Kidney (tissue), 14 donors: ENCODE measurements around the gene TMEM17. TPM values are rescaled to one million over a fixed set of nuclear protein-coding genes. Genes with fewer than 3 reads are reported as not detected.

Experiments used
- DNase-seq, 5 donors: peaks; one replicate each; pipeline ENCODE4 v3.0.0-alpha.2; 2013 to 2020
- FAIRE-seq: peaks from 2 replicates; lab custom pipeline; 2012; peaks lifted over from hg19 to GRCh38; lab: Jason Lieb, UNC
- H3K27ac ChIP-seq, 2 donors: one replicate each; pipeline ENCODE4 v1.7.0; 2013; ENCODE audit warnings: low read depth in 2 of 2, low read length in 2 of 2, inconsistent platforms in 1 of 2
- H3K27me3 ChIP-seq: one replicate; pipeline ENCODE4 v1.7.1; 2013; ENCODE audit warnings: low read length, inconsistent platforms; ENCODE audit not compliant: control insufficient read depth, insufficient read depth
- H3K36me3 ChIP-seq, 3 donors: one replicate each; pipeline versions ENCODE4 v1.7.0 to v1.7.1; 2013; ENCODE audit warnings: low read length in 3 of 3, control low read depth in 1 of 3, inconsistent platforms in 1 of 3; ENCODE audit not compliant: insufficient read depth in 3 of 3, control insufficient read depth in 2 of 3
- H3K4me1 ChIP-seq, 3 donors: one replicate each; pipeline versions ENCODE4 v1.7.0 to v1.7.1; 2013; ENCODE audit warnings: low read length in 3 of 3, inconsistent platforms in 1 of 3, low read depth in 1 of 3; ENCODE audit not compliant: control insufficient read depth in 2 of 3, insufficient read depth in 2 of 3
- H3K4me3 ChIP-seq, 3 donors: one replicate each; pipeline versions ENCODE4 v1.7.0 to v1.8.1; 2013; ENCODE audit warnings: low read length in 3 of 3, control low read depth in 1 of 3, inconsistent platforms in 1 of 3
- H3K9ac ChIP-seq, 3 donors: one replicate each; pipeline versions ENCODE4 v1.7.0 to v1.7.1; 2013; ENCODE audit warnings: low read length in 3 of 3, control low read depth in 1 of 3, inconsistent platforms in 1 of 3
- H3K9me3 ChIP-seq, 3 donors: one replicate each; pipeline versions ENCODE4 v1.7.0 to v1.7.1; 2013; ENCODE audit warnings: low read length in 3 of 3, control low read depth in 1 of 3, inconsistent platforms in 1 of 3; ENCODE audit not compliant: control insufficient read depth in 2 of 3, insufficient read depth in 1 of 3
- intact Hi-C: fragments of 100-400 bp; cut with DNase I; formaldehyde crosslinking; loops from one replicate; pipeline ENCODE4 v1.11.1; 2022
- polyA plus RNA-seq: library from polyadenylated mRNA; stranded (reverse); fragments of 350-450 nt; fragmentation: Illumina TruSeq; extraction: RNeasy Lipid Tissue Mini Kit (QIAGEN cat#74804); gene quantifications from one replicate; pipeline ENCODE4 v1.2.3, GENCODE V29; 2014; ENCODE audit warnings: low read depth, low replicate concordance; ENCODE audit not compliant: insufficient read depth
- total RNA-seq: library from RNA; stranded (reverse); fragmentation: NEBNext Ultra II Directional; extraction: Animal tissue kit (Norgen Biotek cat#: 25700); gene quantifications from one replicate; pipeline ENCODE4 v1.2.1, GENCODE V29; 2021
- TF ChIP-seq, protein P1 (sequence below): IDR thresholded peaks from 3 replicates; pipeline ENCODE4 v1.5.1; 2012; ENCODE audit warnings: mild to moderate bottlenecking, moderate library complexity, borderline replicate concordance; ENCODE audit not compliant: insufficient read depth; ENCODE audit errors: extremely low read depth
- donor health status: control.
- donor health status: control.
- donor health status: control.
- donor health status: control.
- donor health status: control.
- donor health status: DM: yes; HTN: yes; CAD: no.
- donor health status: Normal renal cell carcinoma (clear cell type).

The TMEM17 gene
- total and polyA plus RNA-seq, 2 donors from 2014 or later = 3.2 to 4.2 TPM

GRCh38 chr2:62467100-62467474 is 38.9 kb downstream of the TMEM17 start:
- no peak overlapping the region for H3K4me3 ChIP-seq
- TF ChIP-seq, protein P1, sequence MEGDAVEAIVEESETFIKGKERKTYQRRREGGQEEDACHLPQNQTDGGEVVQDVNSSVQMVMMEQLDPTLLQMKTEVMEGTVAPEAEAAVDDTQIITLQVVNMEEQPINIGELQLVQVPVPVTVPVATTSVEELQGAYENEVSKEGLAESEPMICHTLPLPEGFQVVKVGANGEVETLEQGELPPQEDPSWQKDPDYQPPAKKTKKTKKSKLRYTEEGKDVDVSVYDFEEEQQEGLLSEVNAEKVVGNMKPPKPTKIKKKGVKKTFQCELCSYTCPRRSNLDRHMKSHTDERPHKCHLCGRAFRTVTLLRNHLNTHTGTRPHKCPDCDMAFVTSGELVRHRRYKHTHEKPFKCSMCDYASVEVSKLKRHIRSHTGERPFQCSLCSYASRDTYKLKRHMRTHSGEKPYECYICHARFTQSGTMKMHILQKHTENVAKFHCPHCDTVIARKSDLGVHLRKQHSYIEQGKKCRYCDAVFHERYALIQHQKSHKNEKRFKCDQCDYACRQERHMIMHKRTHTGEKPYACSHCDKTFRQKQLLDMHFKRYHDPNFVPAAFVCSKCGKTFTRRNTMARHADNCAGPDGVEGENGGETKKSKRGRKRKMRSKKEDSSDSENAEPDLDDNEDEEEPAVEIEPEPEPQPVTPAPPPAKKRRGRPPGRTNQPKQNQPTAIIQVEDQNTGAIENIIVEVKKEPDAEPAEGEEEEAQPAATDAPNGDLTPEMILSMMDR = no peak
- DNase-seq (no peak), FAIRE-seq (no peak)
- intact Hi-C loops = no loop called here
- no peaks in the 10 kb centered on the region for H3K27me3 ChIP-seq
- H3K27ac ChIP-seq = no peak overlapping the region
- no peak overlapping the region for H3K9ac ChIP-seq
- no peaks in the 10 kb centered on the region for H3K36me3 ChIP-seq
- H3K4me1 ChIP-seq = peaks cover 0 to 24% (median 3%) of the 10 kb centered on the region in 3 donors
- H3K9me3 ChIP-seq = no peaks in the 10 kb centered on the region

DNA sequence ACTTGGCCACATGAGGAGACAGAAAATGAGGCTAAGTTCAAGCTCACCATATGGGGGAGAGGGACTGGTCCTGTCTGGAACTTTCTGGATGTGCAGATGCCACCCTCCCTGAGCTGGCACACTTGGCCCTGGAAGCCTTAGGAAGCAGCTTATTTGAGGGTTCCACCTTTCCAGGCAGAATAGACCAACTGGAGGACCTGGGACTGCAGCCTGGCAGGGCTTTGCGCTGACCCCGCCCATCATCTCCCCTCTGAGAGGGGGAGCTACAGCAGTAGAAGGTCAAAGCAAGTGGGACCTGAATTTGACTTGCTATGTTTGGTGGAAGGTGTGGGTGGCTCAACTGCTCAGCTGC is 39.5 kb downstream of the TMEM17 start:
- FAIRE-seq = no peak

GRCh38 chr2:62465741-62466502 is 40.1 kb downstream of the TMEM17 start:
- H3K36me3 ChIP-seq = no peaks in the 10 kb centered on the region
- TF ChIP-seq, protein P1 = no peak
- FAIRE-seq (no peak), DNase-seq (peak in 2 of 5 donors; percentile 41 to 62)
- H3K27ac ChIP-seq = no peak overlapping the region
- peaks cover 0 to 20% (median 0%) of the 10 kb centered on the region in 3 donors for H3K4me1 ChIP-seq
- no peaks in the 10 kb centered on the region for H3K27me3 ChIP-seq
- intact Hi-C loops = no loop called here
- no peaks in the 10 kb centered on the region for H3K9me3 ChIP-seq
- no peak overlapping the region for H3K9ac ChIP-seq
- H3K4me3 ChIP-seq = no peak overlapping the region

More for the DNA sequence above, 39.5 kb downstream of the TMEM17 start:
- Histone ChIP-seq H3K36me3 (no peaks in the 10 kb centered on the region), H3K4me1 (peaks cover 0 to 24% (median 0%) of the 10 kb centered on the region in 3 donors), H3K27ac (no peak overlapping the region), H3K4me3 (no peak overlapping the region), H3K9ac (no peak overlapping the region), H3K9me3 (no peaks in the 10 kb centered on the region), H3K27me3 (no peaks in the 10 kb centered on the region)
- no peak for DNase-seq
- intact Hi-C loops = no loop called here
- TF ChIP-seq, protein P1 = no peak
